NCI-H82 treated with DMSO at 0.1 percent for 48 hours (cell line): ENCODE data around the gene GADL1.

ENCODE experiments used
- DNase-seq: peaks from one replicate; lab custom pipeline; 2025; ENCODE audit not compliant: unreplicated experiment; lab: John Stamatoyannopoulos, UW

The GADL1 gene

DNA sequence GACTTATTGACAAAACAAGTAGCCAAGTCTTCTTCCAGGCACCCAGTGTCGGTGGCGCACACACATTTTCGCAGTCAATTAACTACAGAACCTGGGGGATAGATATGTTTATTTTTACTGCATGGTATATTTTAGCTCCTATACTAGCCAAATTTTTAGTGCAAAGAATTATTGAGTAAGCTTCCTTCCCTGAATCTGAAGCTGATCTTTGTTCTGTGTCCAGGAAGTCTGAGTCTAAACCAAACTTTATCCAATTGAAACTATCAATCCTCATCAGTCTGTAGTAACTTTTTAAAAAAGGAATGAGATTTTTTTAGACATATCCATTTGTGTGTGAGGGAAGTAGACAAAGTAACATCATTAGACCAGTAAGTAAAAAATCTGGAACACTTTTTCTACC, 133.1 kb downstream of the GADL1 start:
- DNase-seq: no peak

- no peak for DNase-seq
Observed at GRCh38 chr3:30760737-30761136, 133.7 kb downstream of the GADL1 start.

DNA sequence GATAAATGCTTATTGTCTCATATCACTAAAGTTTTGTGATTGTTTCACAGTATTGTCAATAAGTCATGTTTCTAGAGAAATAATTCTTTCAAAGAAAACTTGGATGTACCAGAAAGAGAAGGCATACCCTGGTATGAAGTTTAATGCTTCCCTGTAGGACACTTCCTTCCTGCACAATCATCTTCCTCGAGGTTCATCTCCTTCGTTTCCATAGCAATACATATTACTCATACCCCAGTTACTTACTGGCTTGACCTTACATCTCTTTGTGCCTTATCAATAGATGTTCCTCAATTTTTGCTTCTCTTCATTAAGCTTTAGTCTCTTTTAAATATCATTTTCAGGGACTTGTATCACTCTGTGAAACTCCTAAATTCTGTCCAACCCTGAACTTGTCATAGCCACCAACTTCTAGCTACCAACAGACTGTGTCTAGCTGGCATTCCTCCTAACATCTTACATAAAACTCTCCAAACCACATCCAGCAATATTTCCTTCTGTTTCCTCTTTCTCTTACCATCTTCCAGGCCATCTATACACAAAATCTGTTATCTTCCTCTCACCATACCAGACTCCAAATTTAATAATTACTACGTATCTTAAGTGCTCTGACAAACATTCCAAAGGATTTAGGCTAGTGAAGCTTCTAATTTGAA, 134.3 kb downstream of the GADL1 start:
- DNase-seq: no peak

- DNase-seq: no peak
Observed at GRCh38 chr3:30756218-30756617, 138.2 kb downstream of the GADL1 start.

GRCh38 chr3:30754426-30754825, 140.0 kb downstream of the GADL1 start:
- no peak for DNase-seq

DNA sequence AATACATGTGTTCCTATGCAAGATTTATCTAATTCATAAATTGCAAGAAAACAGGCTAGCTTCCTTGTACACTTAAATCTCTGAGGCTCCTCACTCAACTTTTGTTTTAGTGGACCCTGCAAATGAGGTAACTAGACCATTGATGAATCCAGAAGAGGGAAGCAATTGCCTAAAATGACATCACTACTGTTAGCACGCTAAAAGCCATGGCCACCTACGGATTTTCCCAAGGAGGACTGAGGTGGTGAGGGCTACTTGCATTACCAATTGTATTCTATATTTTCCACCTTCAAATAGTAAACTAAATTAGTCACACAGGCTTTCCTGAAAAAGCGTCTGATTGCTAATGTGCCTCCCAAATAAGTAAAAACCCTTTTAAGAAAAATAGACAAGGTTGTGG, 140.7 kb downstream of the GADL1 start:
- DNase-seq: no peak

GRCh38 chr3:30752970-30753369, 141.5 kb downstream of the GADL1 start:
- DNase-seq: no peak

DNA sequence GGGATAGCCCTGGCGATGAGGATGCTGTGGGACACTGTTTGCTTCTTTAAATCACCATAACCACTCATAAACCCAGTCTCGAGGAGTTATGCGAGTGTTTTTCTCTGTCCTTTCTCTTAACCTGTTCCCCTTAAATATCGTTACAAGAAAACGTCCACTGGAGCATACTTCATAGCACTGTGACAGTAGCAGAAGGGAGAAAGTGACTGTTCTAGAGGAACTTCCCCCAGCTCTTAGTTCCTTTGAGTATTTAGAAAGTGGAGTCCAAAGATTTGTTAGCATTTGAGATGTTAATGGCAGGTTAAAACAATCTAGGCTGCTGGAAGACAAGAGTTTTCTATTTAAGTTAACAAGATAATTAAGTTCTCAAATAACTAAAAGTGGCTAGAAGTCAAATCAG, 142.0 kb downstream of the GADL1 start:
- no peak for DNase-seq

- no peak for DNase-seq
Observed at GRCh38 chr3:30751610-30752299, 142.7 kb downstream of the GADL1 start.

- DNase-seq: no peak
Observed at GRCh38 chr3:30750967-30751366, 143.5 kb downstream of the GADL1 start.

DNA sequence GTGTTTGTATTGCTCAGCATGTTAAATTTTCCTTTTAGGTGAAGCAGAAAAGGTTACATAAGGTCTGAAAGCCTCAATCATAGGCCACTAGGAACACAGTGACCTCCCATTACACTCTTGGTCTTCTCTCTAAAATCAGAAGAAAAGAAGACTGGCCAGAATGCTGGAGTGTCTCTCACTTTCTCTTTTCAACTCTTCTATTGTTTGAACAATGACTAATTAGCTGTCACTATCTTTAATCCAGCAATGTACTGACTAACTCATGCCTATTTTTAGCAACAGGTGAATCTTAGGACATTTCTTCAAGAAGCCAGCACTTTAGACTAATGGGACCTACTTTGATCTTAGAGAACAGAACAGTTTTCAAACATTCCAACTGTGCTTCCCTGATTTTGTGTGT, 145.2 kb downstream of the GADL1 start:
- DNase-seq: no peak

DNA sequence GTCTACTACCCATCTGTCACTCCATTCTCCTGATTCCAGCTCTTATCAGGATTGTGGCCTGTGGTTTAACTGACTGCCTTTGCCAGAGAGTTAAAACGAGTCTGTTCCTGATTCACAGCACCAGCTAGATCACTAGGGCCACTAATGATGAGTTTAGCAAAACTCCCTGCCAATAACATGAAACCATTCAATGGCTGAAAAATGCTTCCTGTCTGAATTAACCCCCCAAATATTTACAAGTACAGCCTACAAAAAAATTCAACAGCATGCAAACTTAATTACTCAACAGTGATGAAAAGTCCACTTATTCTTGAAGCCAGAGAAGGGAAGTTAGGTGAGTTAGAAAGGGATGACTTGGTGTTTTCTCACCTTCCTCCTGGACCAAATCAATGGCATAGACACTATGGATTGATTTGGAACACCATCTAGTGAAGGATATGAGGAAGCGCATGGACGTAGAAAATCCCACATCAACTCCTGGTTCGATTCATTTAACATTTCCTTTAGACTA, 146.6 kb downstream of the GADL1 start:
- no peak for DNase-seq

DNA sequence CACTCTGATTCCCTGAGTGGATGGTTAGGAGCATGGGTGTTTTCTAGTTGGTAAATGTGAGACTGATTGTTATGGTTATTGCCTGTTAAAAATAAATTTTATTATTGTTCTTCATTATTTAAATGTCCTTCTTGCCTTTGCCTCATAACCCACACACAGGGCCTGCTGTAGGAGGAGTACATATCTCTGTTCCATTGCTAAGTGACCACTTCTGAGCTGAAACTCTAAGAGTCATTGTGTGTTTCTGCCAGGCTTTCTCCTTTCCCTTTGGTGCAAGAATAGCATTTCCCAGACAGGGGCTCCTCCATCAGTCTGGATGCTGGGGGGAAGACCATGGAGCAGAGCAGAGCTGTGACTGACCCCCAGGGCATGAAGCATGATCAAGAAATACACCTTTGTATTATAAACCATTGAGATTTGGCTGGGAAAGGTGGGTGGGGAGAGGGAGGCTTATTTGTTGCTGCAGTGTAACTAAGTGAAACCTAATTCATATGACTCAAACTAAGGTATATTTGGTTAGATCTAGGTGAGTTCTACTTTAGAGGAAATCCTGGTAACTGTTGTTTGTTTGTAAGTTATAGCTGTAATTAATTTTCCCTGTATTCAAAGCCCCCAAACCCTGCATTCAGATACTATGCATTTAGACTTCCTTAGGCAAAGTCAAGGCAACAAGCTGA, 150.7 kb downstream of the GADL1 start:
- DNase-seq: no peak

DNA sequence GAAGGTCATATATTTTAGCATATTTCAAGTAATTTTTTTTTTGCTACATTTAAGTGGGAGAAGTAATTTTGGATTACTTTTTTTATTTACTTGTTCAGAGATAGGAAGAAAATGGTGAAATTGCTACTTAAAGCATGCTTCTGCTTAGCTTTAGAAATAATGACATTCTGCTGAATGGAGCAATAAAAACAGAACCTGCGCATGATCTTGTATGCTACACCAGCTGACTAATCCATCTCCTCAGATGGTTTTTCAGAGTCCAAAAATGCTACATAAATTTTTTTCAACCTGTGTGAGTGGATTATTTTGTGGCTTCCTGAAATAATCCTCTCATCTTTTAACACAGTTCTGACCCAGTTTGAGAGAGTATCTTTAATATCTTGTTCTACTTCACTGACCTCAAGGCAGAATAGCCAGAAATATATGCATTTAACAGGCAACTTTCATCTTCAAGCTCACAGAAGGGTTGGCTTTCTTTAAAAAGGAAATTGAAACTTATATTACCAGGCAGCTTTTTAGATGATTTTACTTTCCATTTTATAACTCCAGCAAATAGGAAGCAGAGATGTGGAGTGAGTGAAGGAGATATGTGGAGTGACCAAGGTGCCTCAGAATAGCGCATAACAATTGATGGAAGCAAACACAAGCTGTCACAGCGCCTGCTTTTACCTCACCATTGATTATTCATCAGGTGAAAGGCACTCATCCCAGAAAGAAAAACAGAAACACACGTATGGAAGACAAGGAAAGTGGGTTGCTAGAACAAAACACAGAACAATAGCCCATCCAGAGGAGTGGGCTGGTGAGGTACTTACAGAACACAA, 151.5 kb downstream of the GADL1 start:
- no peak for DNase-seq

- DNase-seq: no peak
Observed at GRCh38 chr3:30741889-30742288, 152.6 kb downstream of the GADL1 start.

DNA sequence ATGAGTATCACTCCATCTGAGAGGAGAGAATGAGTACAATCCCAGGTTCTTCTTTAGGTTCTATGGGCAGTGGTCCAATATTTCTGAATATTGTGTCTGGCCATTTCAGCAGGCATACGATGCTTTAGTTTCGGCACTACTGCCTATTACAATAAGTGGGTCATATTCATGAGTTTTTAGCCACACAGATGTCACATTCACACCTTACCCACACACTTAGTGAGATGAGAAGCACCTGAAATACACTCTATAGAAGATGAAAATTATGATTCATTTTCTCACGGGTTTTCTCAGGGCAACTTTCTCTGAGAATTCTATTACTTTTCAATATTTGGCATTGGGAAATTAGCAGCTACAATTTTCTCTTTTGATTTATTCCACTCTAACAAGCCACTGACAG, 155.9 kb downstream of the GADL1 start:
- no peak for DNase-seq

GRCh38 chr3:30737743-30738499, 156.5 kb downstream of the GADL1 start:
- no peak for DNase-seq

DNA sequence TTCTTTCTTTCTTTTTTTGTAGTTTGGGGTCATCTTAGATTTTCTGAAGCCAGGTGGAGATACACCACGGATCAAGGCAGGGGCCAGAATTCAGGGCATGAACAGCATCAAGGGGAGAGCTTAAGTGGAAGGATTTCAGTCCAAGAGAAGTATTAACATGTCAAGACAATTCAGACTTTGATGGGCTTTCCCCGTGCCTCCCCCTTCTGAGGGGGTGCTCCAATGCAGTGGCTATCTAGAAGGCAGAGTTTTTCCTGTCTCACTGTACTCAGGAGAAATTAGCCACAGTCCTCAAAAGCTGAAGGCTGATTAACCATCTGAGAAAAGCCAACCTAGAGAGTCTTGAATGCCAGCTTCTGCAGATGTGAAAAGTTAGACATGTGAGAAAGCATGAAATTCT, 160.8 kb downstream of the GADL1 start:
- DNase-seq: no peak

DNA sequence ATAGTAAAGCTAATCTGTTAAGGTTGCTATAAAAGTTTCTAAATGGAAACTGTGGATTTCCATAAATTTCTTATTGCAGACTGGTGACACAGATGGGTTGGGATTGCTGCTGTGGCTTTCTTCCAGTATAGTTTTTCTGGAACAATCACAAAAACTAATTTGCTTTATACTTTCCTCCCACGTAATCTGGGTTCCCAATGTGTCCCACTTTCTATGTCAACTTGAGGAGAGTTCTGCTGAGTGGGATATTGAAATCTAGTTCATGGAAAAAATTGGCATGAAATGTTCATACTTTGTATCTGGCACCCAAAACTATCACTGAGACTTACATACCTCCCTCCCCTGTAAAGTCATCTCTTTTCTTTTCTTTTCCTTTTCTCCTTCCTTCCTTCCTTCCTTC, 161.3 kb downstream of the GADL1 start:
- DNase-seq: no peak

GRCh38 chr3:30730967-30731366, 163.5 kb downstream of the GADL1 start:
- DNase-seq: no peak

- no peak for DNase-seq
Observed at GRCh38 chr3:30729936-30730335, 164.5 kb downstream of the GADL1 start.
